ENCODE measurements around the gene RAB11FIP2.

- no peak for TF ChIP-seq CTCF (IDR thresholded peaks at IDR 0.05)
- no peak for TF ChIP-seq POLR2A (IDR thresholded peaks at IDR 0.05)
Measured at GRCh38 chr10:118003126-118003525, 43.6 kb downstream of the RAB11FIP2 start.

All from transverse colon (tissue), 3 donors.